Thyroid gland (tissue), 4 donors: ENCODE data around the gene SCAPER.

ENCODE experiments used
- CTCF ChIP-seq, 6 experiments: fragments of 200-600 bp in 3 of 6; fragments of 450-650 bp in 3 of 6; sonication (generic) in 3 of 6; IDR thresholded peaks; one replicate each; pipeline ENCODE4 v1.5.1; 2016 to 2019; ENCODE audit warnings: antibody characterized with exemption in 6 of 6, mild to moderate bottlenecking in 2 of 6, inconsistent platforms in 1 of 6, moderate library complexity in 1 of 6
- POLR2A ChIP-seq, 2 donors: fragments of 450-650 bp; IDR thresholded peaks; one replicate each; pipeline ENCODE4 v1.6.1; 2017; ENCODE audit warnings: antibody characterized with exemption in 2 of 2, mild to moderate bottlenecking in 2 of 2, moderate library complexity in 1 of 2

- TF ChIP-seq CTCF (IDR thresholded peaks at IDR 0.05) (no peak), POLR2A (IDR thresholded peaks at IDR 0.05) (no peak)
Measured at GRCh38 chr15:76386178-76386577, 519.0 kb downstream of the SCAPER start.
